ENCODE results near the gene PTPN20.

PTPN20 gene

GRCh38 chr10:46998192-46998591 is 87.0 kb downstream of the PTPN20 start:
- TF ChIP-seq, protein P1, sequence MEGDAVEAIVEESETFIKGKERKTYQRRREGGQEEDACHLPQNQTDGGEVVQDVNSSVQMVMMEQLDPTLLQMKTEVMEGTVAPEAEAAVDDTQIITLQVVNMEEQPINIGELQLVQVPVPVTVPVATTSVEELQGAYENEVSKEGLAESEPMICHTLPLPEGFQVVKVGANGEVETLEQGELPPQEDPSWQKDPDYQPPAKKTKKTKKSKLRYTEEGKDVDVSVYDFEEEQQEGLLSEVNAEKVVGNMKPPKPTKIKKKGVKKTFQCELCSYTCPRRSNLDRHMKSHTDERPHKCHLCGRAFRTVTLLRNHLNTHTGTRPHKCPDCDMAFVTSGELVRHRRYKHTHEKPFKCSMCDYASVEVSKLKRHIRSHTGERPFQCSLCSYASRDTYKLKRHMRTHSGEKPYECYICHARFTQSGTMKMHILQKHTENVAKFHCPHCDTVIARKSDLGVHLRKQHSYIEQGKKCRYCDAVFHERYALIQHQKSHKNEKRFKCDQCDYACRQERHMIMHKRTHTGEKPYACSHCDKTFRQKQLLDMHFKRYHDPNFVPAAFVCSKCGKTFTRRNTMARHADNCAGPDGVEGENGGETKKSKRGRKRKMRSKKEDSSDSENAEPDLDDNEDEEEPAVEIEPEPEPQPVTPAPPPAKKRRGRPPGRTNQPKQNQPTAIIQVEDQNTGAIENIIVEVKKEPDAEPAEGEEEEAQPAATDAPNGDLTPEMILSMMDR (IDR thresholded peaks at IDR 0.05; ENCODE audit: low read depth, low read length) = no peak
- H3K4me3 ChIP-seq (ENCODE audit: low read depth, low read length) = no peak overlapping the region
- in situ Hi-C loops (cut with HindIII; ENCODE audit: low sequenced_read_pairs) = no loop called here
- no peak for DNase-seq (ENCODE audit: low read depth, low spot score)

- H3K4me3 ChIP-seq (ENCODE audit: low read depth, low read length) = no peak overlapping the region
- no peak for DNase-seq (ENCODE audit: low read depth, low spot score)
- TF ChIP-seq, protein P1 (IDR thresholded peaks at IDR 0.05; ENCODE audit: low read depth, low read length) = no peak
- in situ Hi-C loops (cut with HindIII; ENCODE audit: low sequenced_read_pairs) = no loop called here
Observed at GRCh38 chr10:46998595-46998994, 87.4 kb downstream of the PTPN20 start.

DNA sequence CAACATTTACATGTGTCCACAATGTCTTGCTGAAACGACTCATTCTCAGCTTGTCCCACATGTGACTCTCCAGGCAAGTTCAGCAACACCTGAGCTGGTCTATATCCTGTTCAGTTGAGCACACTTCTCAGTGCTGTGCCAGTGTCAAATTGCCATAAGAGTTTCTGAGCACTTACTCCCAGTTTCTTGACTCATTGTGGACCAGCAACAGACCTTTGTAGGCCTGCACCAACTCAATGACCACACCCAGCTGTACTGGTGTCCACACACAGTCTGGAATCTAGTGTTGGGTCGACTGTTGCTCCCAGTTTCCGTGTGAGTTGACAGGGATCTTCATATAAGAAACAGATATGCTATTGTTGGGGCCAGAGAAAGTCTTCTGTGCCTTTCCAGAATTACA is 88.0 kb downstream of the PTPN20 start:
- H3K4me3 ChIP-seq (ENCODE audit: low read depth, low read length) = no peak overlapping the region
- in situ Hi-C loops (cut with HindIII; ENCODE audit: low sequenced_read_pairs) = no loop called here
- TF ChIP-seq, protein P1 (IDR thresholded peaks at IDR 0.05; ENCODE audit: low read depth, low read length) = no peak
- no peak for DNase-seq (ENCODE audit: low read depth, low spot score)

- DNase-seq (ENCODE audit: low read depth, low spot score) = no peak
- TF ChIP-seq, protein P1 (IDR thresholded peaks at IDR 0.05; ENCODE audit: low read depth, low read length) = no peak
- no peak overlapping the region for H3K4me3 ChIP-seq (ENCODE audit: low read depth, low read length)
- in situ Hi-C loops (cut with HindIII; ENCODE audit: low sequenced_read_pairs) = no loop called here
Observed at GRCh38 chr10:47008769-47009168, 97.5 kb downstream of the PTPN20 start.

DNA sequence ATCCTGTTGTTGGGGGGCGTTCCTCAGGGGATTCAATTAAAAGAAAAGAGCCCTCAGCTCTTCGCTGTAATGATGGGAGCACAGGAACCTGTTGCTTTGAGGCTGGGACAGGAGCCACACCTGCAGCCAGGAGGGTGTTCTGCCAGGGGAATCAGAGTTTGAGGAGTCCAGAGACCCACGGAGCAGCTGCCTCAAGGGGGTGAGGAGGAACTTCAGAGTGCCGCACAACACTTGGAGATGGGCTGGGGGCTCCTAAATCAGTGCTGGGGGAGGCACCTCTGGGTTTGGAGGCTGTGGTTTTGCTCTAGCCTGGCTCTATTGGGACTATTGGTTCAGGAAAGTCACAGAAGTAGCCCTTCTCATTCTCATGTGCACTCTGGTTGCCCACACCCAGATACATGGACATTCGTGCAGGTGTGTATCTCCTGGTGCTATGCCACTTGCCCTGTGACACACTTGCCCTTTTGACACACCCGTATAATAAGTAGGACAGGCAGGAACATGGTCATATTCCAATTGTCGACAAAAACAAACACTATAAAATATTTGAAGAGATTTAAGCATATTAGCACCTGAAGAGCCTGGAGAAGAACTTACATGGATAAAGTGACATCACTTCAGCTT is 98.1 kb downstream of the PTPN20 start:
- TF ChIP-seq, protein P1 (IDR thresholded peaks at IDR 0.05; ENCODE audit: low read depth, low read length) = no peak
- no peak for DNase-seq (ENCODE audit: low read depth, low spot score)
- H3K4me3 ChIP-seq (ENCODE audit: low read depth, low read length) = no peak overlapping the region
- in situ Hi-C loops (cut with HindIII; ENCODE audit: low sequenced_read_pairs) = no loop called here

DNA sequence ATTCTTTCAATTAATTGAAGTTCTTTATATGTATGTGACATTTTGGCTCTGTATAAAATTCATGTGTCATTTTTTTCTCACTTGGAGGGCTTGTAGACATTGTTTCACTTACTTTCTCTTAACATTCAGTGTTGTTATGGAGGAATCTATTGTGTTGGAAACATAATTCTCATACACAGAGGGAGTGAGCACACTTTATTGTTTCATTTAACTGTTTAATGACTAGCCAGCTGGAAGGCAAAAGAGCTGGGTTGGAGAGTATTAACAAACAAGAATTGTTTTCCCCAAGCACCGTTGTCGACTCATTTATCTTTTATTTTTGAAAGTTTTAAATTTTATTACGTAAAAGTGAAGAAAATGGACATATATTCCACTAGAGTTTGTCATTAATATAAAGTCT is 98.8 kb downstream of the PTPN20 start:
- no peak overlapping the region for H3K4me3 ChIP-seq (ENCODE audit: low read depth, low read length)
- no peak for DNase-seq (ENCODE audit: low read depth, low spot score)
- in situ Hi-C loops (cut with HindIII; ENCODE audit: low sequenced_read_pairs) = no loop called here
- TF ChIP-seq, protein P1 (IDR thresholded peaks at IDR 0.05; ENCODE audit: low read depth, low read length) = no peak

All from astrocyte of the spinal cord (primary cell).